ENCODE measurements around the gene CCDC92B.

Gene CCDC92B

GRCh38 chr17:2731807-2732206, 17.6 kb downstream of the CCDC92B start:
- Histone ChIP-seq H3K9me3 (ENCODE audit: control insufficient read depth, low read length) (no peaks in the 10 kb centered on the region), H3K9ac (ENCODE audit: low read length) (no peak overlapping the region), H3K27me3 (ENCODE audit: control insufficient read depth, insufficient read depth, low read length) (peaks cover 4% of the 10 kb centered on the region), H3K36me3 (ENCODE audit: control insufficient read depth, insufficient read depth, low read length) (no peaks in the 10 kb centered on the region), H3K4me1 (ENCODE audit: control insufficient read depth, insufficient read depth, low read length) (no peaks in the 10 kb centered on the region), H3K4me3 (ENCODE audit: low read length) (no peak overlapping the region)

- Histone ChIP-seq H3K36me3 (ENCODE audit: control insufficient read depth, insufficient read depth, low read length) (no peaks in the 10 kb centered on the region), H3K4me1 (ENCODE audit: control insufficient read depth, insufficient read depth, low read length) (no peaks in the 10 kb centered on the region), H3K9me3 (ENCODE audit: control insufficient read depth, low read length) (no peaks in the 10 kb centered on the region), H3K4me3 (ENCODE audit: low read length) (no peak overlapping the region), H3K9ac (ENCODE audit: low read length) (no peak overlapping the region), H3K27me3 (ENCODE audit: control insufficient read depth, insufficient read depth, low read length) (peaks cover 6% of the 10 kb centered on the region)
Observed at GRCh38 chr17:2730764-2731353, 18.6 kb downstream of the CCDC92B start.

GRCh38 chr17:2724784-2725164, 24.7 kb downstream of the CCDC92B start:
- Histone ChIP-seq H3K27me3 (ENCODE audit: control insufficient read depth, insufficient read depth, low read length) (peaks cover 31% of the 10 kb centered on the region), H3K4me1 (ENCODE audit: control insufficient read depth, insufficient read depth, low read length) (peaks cover 4% of the 10 kb centered on the region), H3K4me3 (ENCODE audit: low read length) (no peak overlapping the region), H3K36me3 (ENCODE audit: control insufficient read depth, insufficient read depth, low read length) (no peaks in the 10 kb centered on the region), H3K9ac (ENCODE audit: low read length) (no peak overlapping the region), H3K9me3 (ENCODE audit: control insufficient read depth, low read length) (no peaks in the 10 kb centered on the region)

- Histone ChIP-seq H3K9me3 (ENCODE audit: control insufficient read depth, low read length) (no peaks in the 10 kb centered on the region), H3K9ac (ENCODE audit: low read length) (no peak overlapping the region), H3K27me3 (ENCODE audit: control insufficient read depth, insufficient read depth, low read length) (peaks cover 31% of the 10 kb centered on the region), H3K4me3 (ENCODE audit: low read length) (no peak overlapping the region), H3K36me3 (ENCODE audit: control insufficient read depth, insufficient read depth, low read length) (no peaks in the 10 kb centered on the region), H3K4me1 (ENCODE audit: control insufficient read depth, insufficient read depth, low read length) (peaks cover 4% of the 10 kb centered on the region)
Observed at GRCh38 chr17:2723997-2724783, 25.3 kb downstream of the CCDC92B start.

GRCh38 chr17:2723505-2723996, 25.9 kb downstream of the CCDC92B start:
- H3K27me3 ChIP-seq (ENCODE audit: control insufficient read depth, insufficient read depth, low read length), result peaks cover 31% of the 10 kb centered on the region
- no peaks in the 10 kb centered on the region for H3K36me3 ChIP-seq (ENCODE audit: control insufficient read depth, insufficient read depth, low read length)
- no peaks in the 10 kb centered on the region for H3K9me3 ChIP-seq (ENCODE audit: control insufficient read depth, low read length)
- H3K4me3 ChIP-seq (ENCODE audit: low read length), result no peak overlapping the region
- H3K9ac ChIP-seq (ENCODE audit: low read length), result no peak overlapping the region
- peaks cover 6% of the 10 kb centered on the region for H3K4me1 ChIP-seq (ENCODE audit: control insufficient read depth, insufficient read depth, low read length)

- H3K9ac ChIP-seq (ENCODE audit: low read length), result no peak overlapping the region
- H3K4me1 ChIP-seq (ENCODE audit: control insufficient read depth, insufficient read depth, low read length), result peaks cover 12% of the 10 kb centered on the region
- peaks cover 31% of the 10 kb centered on the region for H3K27me3 ChIP-seq (ENCODE audit: control insufficient read depth, insufficient read depth, low read length)
- no peak overlapping the region for H3K4me3 ChIP-seq (ENCODE audit: low read length)
- no peaks in the 10 kb centered on the region for H3K9me3 ChIP-seq (ENCODE audit: control insufficient read depth, low read length)
- no peaks in the 10 kb centered on the region for H3K36me3 ChIP-seq (ENCODE audit: control insufficient read depth, insufficient read depth, low read length)
Observed at GRCh38 chr17:2722611-2723010, 26.8 kb downstream of the CCDC92B start.

- peaks cover 12% of the 10 kb centered on the region for H3K4me1 ChIP-seq (ENCODE audit: control insufficient read depth, insufficient read depth, low read length)
- no peak overlapping the region for H3K9ac ChIP-seq (ENCODE audit: low read length)
- H3K27me3 ChIP-seq (ENCODE audit: control insufficient read depth, insufficient read depth, low read length), result peaks cover 25% of the 10 kb centered on the region
- H3K9me3 ChIP-seq (ENCODE audit: control insufficient read depth, low read length), result no peaks in the 10 kb centered on the region
- H3K36me3 ChIP-seq (ENCODE audit: control insufficient read depth, insufficient read depth, low read length), result no peaks in the 10 kb centered on the region
- no peak overlapping the region for H3K4me3 ChIP-seq (ENCODE audit: low read length)
Observed at GRCh38 chr17:2721603-2722002, 27.8 kb downstream of the CCDC92B start.

GRCh38 chr17:2719861-2720260, 29.6 kb downstream of the CCDC92B start:
- no peaks in the 10 kb centered on the region for H3K9me3 ChIP-seq (ENCODE audit: control insufficient read depth, low read length)
- no peaks in the 10 kb centered on the region for H3K36me3 ChIP-seq (ENCODE audit: control insufficient read depth, insufficient read depth, low read length)
- H3K4me1 ChIP-seq (ENCODE audit: control insufficient read depth, insufficient read depth, low read length), result peaks cover 9% of the 10 kb centered on the region
- no peak overlapping the region for H3K9ac ChIP-seq (ENCODE audit: low read length)
- no peak overlapping the region for H3K4me3 ChIP-seq (ENCODE audit: low read length)
- H3K27me3 ChIP-seq (ENCODE audit: control insufficient read depth, insufficient read depth, low read length), result peaks cover 17% of the 10 kb centered on the region

GRCh38 chr17:2718150-2718938, 31.1 kb downstream of the CCDC92B start:
- Histone ChIP-seq H3K4me3 (ENCODE audit: low read length) (no peak overlapping the region), H3K36me3 (ENCODE audit: control insufficient read depth, insufficient read depth, low read length) (no peaks in the 10 kb centered on the region), H3K27me3 (ENCODE audit: control insufficient read depth, insufficient read depth, low read length) (peaks cover 12% of the 10 kb centered on the region), H3K9ac (ENCODE audit: low read length) (no peak overlapping the region), H3K9me3 (ENCODE audit: control insufficient read depth, low read length) (no peaks in the 10 kb centered on the region), H3K4me1 (ENCODE audit: control insufficient read depth, insufficient read depth, low read length) (peaks cover 8% of the 10 kb centered on the region)

- H3K4me3 ChIP-seq (ENCODE audit: low read length), result no peak overlapping the region
- no peaks in the 10 kb centered on the region for H3K36me3 ChIP-seq (ENCODE audit: control insufficient read depth, insufficient read depth, low read length)
- no peaks in the 10 kb centered on the region for H3K27me3 ChIP-seq (ENCODE audit: control insufficient read depth, insufficient read depth, low read length)
- H3K4me1 ChIP-seq (ENCODE audit: control insufficient read depth, insufficient read depth, low read length), result peaks cover 21% of the 10 kb centered on the region
- no peaks in the 10 kb centered on the region for H3K9me3 ChIP-seq (ENCODE audit: control insufficient read depth, low read length)
- H3K9ac ChIP-seq (ENCODE audit: low read length), result no peak overlapping the region
Observed at GRCh38 chr17:2716649-2717048, 32.8 kb downstream of the CCDC92B start.

- no peak overlapping the region for H3K4me3 ChIP-seq (ENCODE audit: low read length)
- H3K27me3 ChIP-seq (ENCODE audit: control insufficient read depth, insufficient read depth, low read length), result no peaks in the 10 kb centered on the region
- no peak overlapping the region for H3K9ac ChIP-seq (ENCODE audit: low read length)
- no peaks in the 10 kb centered on the region for H3K9me3 ChIP-seq (ENCODE audit: control insufficient read depth, low read length)
- peaks cover 42% of the 10 kb centered on the region for H3K4me1 ChIP-seq (ENCODE audit: control insufficient read depth, insufficient read depth, low read length)
- H3K36me3 ChIP-seq (ENCODE audit: control insufficient read depth, insufficient read depth, low read length), result no peaks in the 10 kb centered on the region
Observed at GRCh38 chr17:2713881-2714280, 35.6 kb downstream of the CCDC92B start.
